Type B pancreatic cell (in vitro differentiated cells): Measurements from ENCODE around the gene RHOJ. TPM values are rescaled to one million over a fixed set of nuclear protein-coding genes. Genes with fewer than 3 reads are reported as not detected.
A peak's percentile ranks its signal among the peaks of the same experiment; 100 is the strongest.

Experiments
- DNase-seq: peaks from one replicate; pipeline ENCODE4 v3.0.0; 2021; ENCODE audit warnings: mixed read lengths; ENCODE audit not compliant: unreplicated experiment; ENCODE audit errors: extremely low spot score
- H3K27ac Mint-ChIP-seq: 2 replicates; pipeline ENCODE4 v1.8.0; 2021; ENCODE audit warnings: mild to moderate bottlenecking, mixed read lengths
- H3K27me3 Mint-ChIP-seq: 2 replicates; pipeline ENCODE4 v1.8.0; 2021; ENCODE audit warnings: mixed read lengths
- H3K36me3 Mint-ChIP-seq: 2 replicates; pipeline ENCODE4 v1.8.0; 2021; ENCODE audit warnings: mixed read lengths
- H3K4me1 Mint-ChIP-seq: one replicate; pipeline ENCODE4 v1.8.0; 2021; ENCODE audit warnings: mixed read lengths; ENCODE audit not compliant: unreplicated experiment
- H3K4me3 Mint-ChIP-seq: 2 replicates; pipeline ENCODE4 v1.8.0; 2021; ENCODE audit warnings: mild to moderate bottlenecking, mixed read lengths
- H3K9me3 Mint-ChIP-seq: 2 replicates; pipeline ENCODE4 v1.8.0; 2021; ENCODE audit warnings: mixed read lengths
- CTCF ChIP-seq: fragments of 200-600 bp; sonication (generic); conservative IDR thresholded peaks from 2 replicates; pipeline ENCODE4 v1.5.0; 2021; ENCODE audit warnings: antibody characterized with exemption, mild to moderate bottlenecking
- total RNA-seq: library from RNA; stranded (reverse); gene quantifications from 2 replicates; pipeline ENCODE4 v1.2.1, GENCODE V29; 2021; ENCODE audit warnings: low replicate concordance

The RHOJ gene
- total RNA-seq, 1 donor from 2014 or later, result 16.3 TPM

GRCh38 chr14:63167044-63167443 is 37.2 kb upstream of the RHOJ start:
- DNase-seq, result no peak
- no peak for TF ChIP-seq CTCF
- Mint-ChIP-seq H3K27me3 (no peaks in the 10 kb centered on the region), H3K36me3 (peaks cover 3% of the 10 kb centered on the region), H3K4me3 (no peak overlapping the region), H3K4me1 (no peaks in the 10 kb centered on the region), H3K27ac (no peak overlapping the region), H3K9me3 (no peaks in the 10 kb centered on the region)

GRCh38 chr14:63174760-63175191 is 29.5 kb upstream of the RHOJ start:
- Mint-ChIP-seq H3K4me1 (no peaks in the 10 kb centered on the region), H3K4me3 (no peak overlapping the region), H3K36me3 (peaks cover 2% of the 10 kb centered on the region), H3K27me3 (no peaks in the 10 kb centered on the region), H3K27ac (no peak overlapping the region), H3K9me3 (no peaks in the 10 kb centered on the region)
- no peak for DNase-seq
- peak; percentile 87 for TF ChIP-seq CTCF

GRCh38 chr14:63175531-63175930 is 28.7 kb upstream of the RHOJ start:
- Mint-ChIP-seq H3K27me3 (no peaks in the 10 kb centered on the region), H3K36me3 (no peaks in the 10 kb centered on the region), H3K27ac (no peak overlapping the region), H3K4me1 (no peaks in the 10 kb centered on the region), H3K4me3 (no peak overlapping the region), H3K9me3 (no peaks in the 10 kb centered on the region)
- TF ChIP-seq CTCF, result no peak
- no peak for DNase-seq

- H3K4me1 Mint-ChIP-seq, result no peaks in the 10 kb centered on the region
- no peaks in the 10 kb centered on the region for H3K36me3 Mint-ChIP-seq
- H3K27me3 Mint-ChIP-seq, result no peaks in the 10 kb centered on the region
- no peak for TF ChIP-seq CTCF
- no peak overlapping the region for H3K4me3 Mint-ChIP-seq
- DNase-seq, result no peak
- H3K9me3 Mint-ChIP-seq, result peaks cover 5% of the 10 kb centered on the region
- peak overlapping the region; percentile 35 for H3K27ac Mint-ChIP-seq
Observed at GRCh38 chr14:63178912-63179311, 25.3 kb upstream of the RHOJ start.

GRCh38 chr14:63179383-63179782 is 24.9 kb upstream of the RHOJ start:
- TF ChIP-seq CTCF, result no peak
- Mint-ChIP-seq H3K27me3 (no peaks in the 10 kb centered on the region), H3K36me3 (no peaks in the 10 kb centered on the region), H3K4me1 (no peaks in the 10 kb centered on the region), H3K9me3 (peaks cover 5% of the 10 kb centered on the region), H3K27ac (peak overlapping the region; percentile 35), H3K4me3 (no peak overlapping the region)
- DNase-seq, result no peak

GRCh38 chr14:63180011-63180410 is 24.2 kb upstream of the RHOJ start:
- Mint-ChIP-seq H3K27me3 (no peaks in the 10 kb centered on the region), H3K4me3 (no peak overlapping the region), H3K36me3 (no peaks in the 10 kb centered on the region), H3K4me1 (no peaks in the 10 kb centered on the region), H3K9me3 (peaks cover 5% of the 10 kb centered on the region), H3K27ac (no peak overlapping the region)
- no peak for DNase-seq
- no peak for TF ChIP-seq CTCF
